Erythroblast (primary cell): Measurements from ENCODE around the gene ERP27.

ENCODE experiments used
- GATA1 ChIP-seq: IDR thresholded peaks from 2 replicates; pipeline ENCODE4 v1.6.1; 2011; ENCODE audit warnings: low read depth, mild to moderate bottlenecking, control low read depth, low read length, moderate library complexity
- POLR2A ChIP-seq: IDR thresholded peaks from 2 replicates; pipeline ENCODE4 v1.6.1; 2011; ENCODE audit warnings: mild to moderate bottlenecking, low read length

DNA sequence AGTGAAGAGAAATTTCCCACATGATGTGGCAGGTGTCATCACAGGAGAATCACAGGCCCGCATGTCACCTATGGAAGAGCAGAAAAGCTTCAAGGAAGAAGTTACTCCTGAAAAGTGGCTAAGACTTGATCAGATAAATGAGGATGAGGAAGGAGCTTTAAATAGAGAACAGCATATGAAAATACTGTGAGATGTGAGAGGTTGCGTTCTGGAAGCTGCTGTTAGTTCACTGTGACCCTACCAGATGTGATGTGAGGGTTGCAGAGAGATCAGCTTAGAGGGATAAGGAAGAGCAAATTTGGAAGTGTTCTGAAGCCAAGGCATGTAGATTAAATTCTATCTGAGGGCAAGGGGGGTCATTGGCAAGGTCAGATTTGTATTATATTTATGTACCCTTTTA lies 17.1 kb downstream of the ERP27 start:
- no peak for TF ChIP-seq POLR2A
- TF ChIP-seq GATA1: no peak
